ENCODE data around the gene PKDREJ. TPM values are rescaled to one million over a fixed set of nuclear protein-coding genes. Genes with fewer than 3 reads are reported as not detected.

Gene PKDREJ
- total RNA-seq, 1 experiment from 2014 or later: 0.04 TPM

DNA sequence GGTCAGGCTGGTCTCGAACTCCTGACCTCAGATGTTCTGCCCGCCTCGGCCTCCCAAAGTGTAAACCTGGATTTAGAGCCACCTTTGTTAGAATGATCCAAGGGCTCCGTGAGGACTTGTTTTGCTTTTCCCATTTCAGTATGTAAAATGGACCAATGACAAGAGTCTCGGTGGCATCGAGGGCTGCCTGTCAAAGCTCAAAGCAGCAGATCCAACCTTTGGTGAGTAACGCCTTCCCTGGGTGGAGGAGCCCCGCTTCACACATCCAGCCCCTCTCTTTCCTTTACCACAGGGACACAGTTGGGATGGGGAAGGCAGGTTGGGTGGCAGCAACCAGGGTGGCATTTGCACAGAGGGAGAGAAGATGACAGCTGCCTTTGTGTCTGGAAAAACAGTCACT, 9.1 kb upstream of the PKDREJ start:
- no CpG with 5 or more reads among the region's 8 CpGs for WGBS (ENCODE audit: extremely low coverage, insufficient read length, low lambda C conversion rate)
- 0 out of 2 replicates have a peak, but pooled peaks cover under 1% of the 10 kb centered on the region for H3K27me3 Mint-ChIP-seq (ENCODE audit: low read depth)

More for the DNA sequence above, 9.1 kb upstream of the PKDREJ start:
- TF ChIP-seq, protein P1, sequence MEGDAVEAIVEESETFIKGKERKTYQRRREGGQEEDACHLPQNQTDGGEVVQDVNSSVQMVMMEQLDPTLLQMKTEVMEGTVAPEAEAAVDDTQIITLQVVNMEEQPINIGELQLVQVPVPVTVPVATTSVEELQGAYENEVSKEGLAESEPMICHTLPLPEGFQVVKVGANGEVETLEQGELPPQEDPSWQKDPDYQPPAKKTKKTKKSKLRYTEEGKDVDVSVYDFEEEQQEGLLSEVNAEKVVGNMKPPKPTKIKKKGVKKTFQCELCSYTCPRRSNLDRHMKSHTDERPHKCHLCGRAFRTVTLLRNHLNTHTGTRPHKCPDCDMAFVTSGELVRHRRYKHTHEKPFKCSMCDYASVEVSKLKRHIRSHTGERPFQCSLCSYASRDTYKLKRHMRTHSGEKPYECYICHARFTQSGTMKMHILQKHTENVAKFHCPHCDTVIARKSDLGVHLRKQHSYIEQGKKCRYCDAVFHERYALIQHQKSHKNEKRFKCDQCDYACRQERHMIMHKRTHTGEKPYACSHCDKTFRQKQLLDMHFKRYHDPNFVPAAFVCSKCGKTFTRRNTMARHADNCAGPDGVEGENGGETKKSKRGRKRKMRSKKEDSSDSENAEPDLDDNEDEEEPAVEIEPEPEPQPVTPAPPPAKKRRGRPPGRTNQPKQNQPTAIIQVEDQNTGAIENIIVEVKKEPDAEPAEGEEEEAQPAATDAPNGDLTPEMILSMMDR (conservative IDR thresholded peaks at IDR 0.05): no peak
- H3K4me3 Mint-ChIP-seq: no peak overlapping the region
- Histone ChIP-seq H3K14ac (ENCODE audit: insufficient read depth, low read length) (no peak overlapping the region), H4K8ac (replicated peaks; ENCODE audit: insufficient read length, low read depth, low read length) (no peak overlapping the region), H2AFZ (ENCODE audit: low read length) (no peak overlapping the region), H3K18ac (ENCODE audit: insufficient read length, low read depth, low read length) (no peak overlapping the region), H3K79me2 (ENCODE audit: insufficient read depth, low read length) (no peaks in the 10 kb centered on the region), H4K20me1 (ENCODE audit: control insufficient read depth, insufficient read depth, insufficient read length) (peaks cover 4% of the 10 kb centered on the region), H2BK12ac (ENCODE audit: insufficient read length, low read depth, low read length) (no peak overlapping the region), H2BK120ac (ENCODE audit: low read depth, low read length, poor library complexity, severe bottlenecking) (no peak overlapping the region), H3K27me3 (ENCODE audit: insufficient read depth, low read length) (no peaks in the 10 kb centered on the region), H3K4ac (ENCODE audit: low read depth, low read length) (no peak overlapping the region), H2BK5ac (ENCODE audit: insufficient read length, low read length) (no peak overlapping the region), H3K23ac (ENCODE audit: insufficient read length, low read depth, low read length) (no peak overlapping the region), H2BK15ac (ENCODE audit: low read depth, low read length) (no peak overlapping the region), H3K9me3 (ENCODE audit: control insufficient read depth, low read depth, low read length) (no peaks in the 10 kb centered on the region), H4K5ac (ENCODE audit: insufficient read length, low read depth, low read length) (no peak overlapping the region), H3K4me1 (ENCODE audit: insufficient read depth, low read length) (no peaks in the 10 kb centered on the region), H2BK20ac (ENCODE audit: low read depth, low read length, poor library complexity, severe bottlenecking) (no peak overlapping the region), H3K56ac (ENCODE audit: insufficient read length, low read depth, low read length) (no peak overlapping the region), H3K79me1 (ENCODE audit: insufficient read depth, low read depth, low read length, poor library complexity, severe bottlenecking) (no peaks in the 10 kb centered on the region), H4K91ac (ENCODE audit: insufficient read length, low read depth, low read length) (no peak overlapping the region), H2AK5ac (ENCODE audit: insufficient read length, low read length) (no peak overlapping the region), H3T11ph (ENCODE audit: low read length) (no peak overlapping the region), H3K27ac (ENCODE audit: insufficient read length, low read depth, low read length) (no peak overlapping the region), H3K9ac (ENCODE audit: extremely low read depth, insufficient read length, low read length) (no peak overlapping the region), H3K23me2 (ENCODE audit: insufficient read length, low read depth, low read length, poor library complexity, severe bottlenecking) (peaks cover 6% of the 10 kb centered on the region), H3K4me2 (ENCODE audit: insufficient read depth, insufficient read length, low read length) (no peak overlapping the region)
- H3K36me3 Mint-ChIP-seq (ENCODE audit: insufficient read depth in 1 of 3, low read depth in 3 of 3): peaks cover 18 to 39% (median 38%) of the 10 kb centered on the region in 3 experiments; a peak in 6 of 7 replicates
- H3K27ac Mint-ChIP-seq: no peak overlapping the region
- no peak for DNase-seq
- peaks cover 0 to 5% of the 10 kb centered on the region in 2 experiments; a peak in 1 of 5 replicates for H3K9me3 Mint-ChIP-seq
- peaks cover 6 to 7% of the 10 kb centered on the region in 2 experiments for H3K4me1 Mint-ChIP-seq

All from H9 (cell line).